HepG2 (cell line): ENCODE data around the gene MAN1B1. TPM values are rescaled to one million over a fixed set of nuclear protein-coding genes. Genes with fewer than 3 reads are reported as not detected.

Source experiments
- BORCS8-MEF2B ChIP-seq: sonication (generic); formaldehyde crosslinking; IDR thresholded peaks from 2 replicates; pipeline ENCODE4 v1.8.0; 2022; ENCODE audit warnings: mild to moderate bottlenecking, missing genetic modification reagents
- CC2D1A ChIP-seq: sonication (generic); formaldehyde crosslinking; IDR thresholded peaks from 2 replicates; pipeline ENCODE4 v1.8.1; 2023; ENCODE audit warnings: mild to moderate bottlenecking, missing genetic modification reagents
- CSRNP2 ChIP-seq: sonication (generic); formaldehyde crosslinking; conservative IDR thresholded peaks from 2 replicates; pipeline ENCODE4 v1.8.0; 2022; ENCODE audit warnings: low read depth, missing genetic modification reagents
- KDM4B ChIP-seq: sonication (generic); formaldehyde crosslinking; IDR thresholded peaks from 2 replicates; pipeline ENCODE4 v1.4.0; 2020; ENCODE audit warnings: missing genetic modification reagents
- MAFK ChIP-seq, 2 experiments: IDR thresholded peaks in 1 of 2; conservative IDR thresholded peaks in 1 of 2; 2 replicates each; pipeline ENCODE4 v1.6.1; 2011; ENCODE audit warnings: improper control_type of control experiment in 2 of 2, low read length in 2 of 2
- NKX3-1 ChIP-seq: sonication (generic); formaldehyde crosslinking; IDR thresholded peaks from 2 replicates; pipeline ENCODE4 v1.5.0; 2020; ENCODE audit warnings: missing genetic modification reagents
- RBAK ChIP-seq: sonication (generic); formaldehyde crosslinking; IDR thresholded peaks from 2 replicates; pipeline ENCODE4 v1.5.1; 2020; ENCODE audit warnings: mild to moderate bottlenecking, missing genetic modification reagents
- SUZ12 ChIP-seq: fragments of 150-350 bp; IDR thresholded peaks from 2 replicates; pipeline ENCODE4 v1.6.1; 2014; ENCODE audit warnings: low read depth, low read length
- TFDP2 ChIP-seq: sonication (generic); formaldehyde crosslinking; IDR thresholded peaks from 2 replicates; pipeline ENCODE4 v1.4.0; 2020; ENCODE audit warnings: missing genetic modification reagents
- TFE3 ChIP-seq: IDR thresholded peaks from 2 replicates; pipeline ENCODE4 v1.6.1; 2016
- THAP11 ChIP-seq: IDR thresholded peaks from 2 replicates; pipeline ENCODE4 v1.6.1; 2016; ENCODE audit warnings: missing biosample characterization, missing genetic modification reagents
- TIGD3 ChIP-seq: sonication (generic); formaldehyde crosslinking; IDR thresholded peaks from 2 replicates; pipeline ENCODE4 v1.5.1; 2020; ENCODE audit warnings: mild to moderate bottlenecking, missing genetic modification reagents, borderline replicate concordance
- TOE1 ChIP-seq: sonication (generic); formaldehyde crosslinking; IDR thresholded peaks from 2 replicates; pipeline ENCODE4 v1.4.0; 2020; ENCODE audit warnings: mild to moderate bottlenecking, missing genetic modification reagents
- UBTF ChIP-seq: sonication (generic); formaldehyde crosslinking; IDR thresholded peaks from 2 replicates; pipeline ENCODE4 v1.4.0; 2020; ENCODE audit warnings: mild to moderate bottlenecking, missing genetic modification reagents
- YY1 ChIP-seq: IDR thresholded peaks from 2 replicates; pipeline ENCODE4 v1.6.1; 2011; ENCODE audit warnings: low read length, low read depth, moderate library complexity, mild to moderate bottlenecking; ENCODE audit not compliant: insufficient read depth, insufficient replicate concordance
- ZBTB26 ChIP-seq: IDR thresholded peaks from 2 replicates; pipeline ENCODE4 v1.6.1; 2016; ENCODE audit warnings: missing compliant biosample characterization, missing genetic modification reagents, borderline replicate concordance
- ZNF160 ChIP-seq: sonication (generic); formaldehyde crosslinking; IDR thresholded peaks from 2 replicates; pipeline ENCODE4 v1.8.0; 2022; ENCODE audit warnings: mild to moderate bottlenecking, inconsistent platforms, missing genetic modification reagents
- ZNF431 ChIP-seq: sonication (generic); formaldehyde crosslinking; IDR thresholded peaks from 2 replicates; pipeline ENCODE4 v1.9.0; 2022; ENCODE audit warnings: missing genetic modification reagents, low read depth, mild to moderate bottlenecking, borderline replicate concordance
- ZNF567 ChIP-seq: sonication (generic); formaldehyde crosslinking; IDR thresholded peaks from 2 replicates; pipeline ENCODE4 v1.8.1; 2023; ENCODE audit warnings: mild to moderate bottlenecking, missing genetic modification reagents, borderline replicate concordance
- ZNF850 ChIP-seq: sonication (generic); formaldehyde crosslinking; conservative IDR thresholded peaks from 2 replicates; pipeline ENCODE4 v1.9.0; 2021; ENCODE audit warnings: mild to moderate bottlenecking, missing genetic modification reagents
- polyA plus RNA-seq, 8 experiments: library from polyadenylated mRNA; depleted of rRNA in 3 of 8; stranded (reverse) in 7 of 8; unstranded in 1 of 8; fragments of >200 nt; fragmentation: Illumina TruSeq in 4 of 8; extraction: Trizol in 4 of 8; gene quantifications; 2 replicates each; pipeline versions ENCODE4 v1.2.1 to v1.2.3, GENCODE V29; 2011 to 2016; ENCODE audit warnings: low read depth in 4 of 8, missing spikeins in 1 of 8, mixed read lengths in 1 of 8; ENCODE audit not compliant: insufficient read depth in 1 of 8
- total RNA-seq, 5 experiments: library from RNA; depleted of rRNA; stranded (reverse); fragments of >200 nt; fragmentation: Illumina TruSeq; extraction: Trizol; gene quantifications; 2 replicates each; pipeline ENCODE4 v1.2.3, GENCODE V29; 2016; ENCODE audit warnings: low read depth in 1 of 5

Gene MAN1B1
- total and polyA plus RNA-seq, 2 of the 13 experiments (the other 11 are each of a cell fraction or from before 2014, with no cell fraction given) = 48.9 to 59.5 TPM

GRCh38 chr9:137070201-137070905 lies 16.4 kb upstream of the MAN1B1 start, which contains the start of gene SAPCD2 (continued):
- TF ChIP-seq CSRNP2 (CRISPR knock-in tag) (no peak), RBAK (CRISPR knock-in tag) (no peak), ZNF850 (CRISPR knock-in tag) (no peak), ZNF431 (CRISPR knock-in tag) (no peak; the same call in 1 of the 2 replicates), NKX3-1 (CRISPR knock-in tag) (no peak), ZNF567 (0 out of 2 replicates have a peak, but pooled peaks have one; percentile 52), THAP11 (0 out of 2 replicates have a peak, but pooled peaks have one; percentile 45), YY1 (peak; percentile 59), ZBTB26 (CRISPR knock-in tag) (no peak; the same call in 1 of the 2 replicates), KDM4B (CRISPR knock-in tag) (no peak), BORCS8-MEF2B (CRISPR knock-in tag) (no peak), TFDP2 (CRISPR knock-in tag) (peak; percentile 73), CC2D1A (CRISPR knock-in tag) (no peak), SUZ12 (no peak), TFE3 (0 out of 2 replicates have a peak, but pooled peaks have one; percentile 16), MAFK (conservative IDR thresholded peaks at IDR 0.05 in 1 of 2, IDR thresholded peaks at IDR 0.05 in 1 of 2; ENCODE audit: low read length in 2 of 2) (no peak), TOE1 (CRISPR knock-in tag) (no peak), ZNF160 (CRISPR knock-in tag) (no peak), UBTF (peak; percentile 65), TIGD3 (no peak)
